HG02938 (cell line): ENCODE measurements around the gene FAM217A.

Experiments used
- ATAC-seq: cut with Tn5 transposase; IDR thresholded peaks from one replicate; pipeline ENCODE4 v1.9.1; 2021; ENCODE audit warnings: mild to moderate bottlenecking, moderate library complexity; ENCODE audit not compliant: unreplicated experiment

Gene FAM217A

GRCh38 chr6:4023240-4023639, 55.7 kb downstream of the FAM217A start:
- ATAC-seq, result no peak

GRCh38 chr6:4021854-4022695, 56.9 kb downstream of the FAM217A start:
- ATAC-seq, result peak; percentile 7

- ATAC-seq, result peak; percentile 43
These were observed 57.6 kb downstream of the FAM217A start for GRCh38 chr6:4021133-4021853.

GRCh38 chr6:4020822-4021132, 58.2 kb downstream of the FAM217A start:
- ATAC-seq, result no peak

GRCh38 chr6:4018924-4019236, 60.1 kb downstream of the FAM217A start:
- ATAC-seq, result no peak
